DOHH2 (cell line): ENCODE data around the gene CNIH2.

ENCODE experiments used
- H3F3A ChIP-seq: fragments of 200-600 bp; sonication (generic), shearing (Covaris generic); 2 replicates; pipeline ENCODE4 v1.6.0; 2016; ENCODE audit warnings: antibody characterized with exemption, mild to moderate bottlenecking; ENCODE audit not compliant: control insufficient read depth, insufficient read depth
- H3K27ac ChIP-seq: fragments of 200-600 bp; sonication (generic); 2 replicates; pipeline ENCODE4 v1.5.1; 2014; ENCODE audit warnings: low read depth, mild to moderate bottlenecking, low read length, moderate library complexity
- H3K27me3 ChIP-seq: fragments of 200-600 bp; sonication (generic); 2 replicates; pipeline ENCODE4 v1.6.1; 2014; ENCODE audit warnings: mild to moderate bottlenecking, low read length, mixed read lengths; ENCODE audit not compliant: control insufficient read depth
- H3K36me3 ChIP-seq: fragments of 200-600 bp; sonication (generic); 2 replicates; pipeline ENCODE4 v1.6.1; 2014; ENCODE audit warnings: mild to moderate bottlenecking, low read length, moderate library complexity, mixed read lengths; ENCODE audit not compliant: control insufficient read depth
- H3K4me1 ChIP-seq: fragments of 200-600 bp; sonication (generic); 2 replicates; pipeline ENCODE4 v1.6.1; 2014; ENCODE audit warnings: mild to moderate bottlenecking, low read length, mixed read lengths; ENCODE audit not compliant: control insufficient read depth
- H3K4me2 ChIP-seq: fragments of 200-600 bp; sonication (generic); 2 replicates; pipeline ENCODE4 v1.6.0; 2014; ENCODE audit warnings: mild to moderate bottlenecking, low read length, moderate library complexity
- H3K4me3 ChIP-seq: fragments of 200-600 bp; sonication (generic); 2 replicates; pipeline ENCODE4 v1.5.1; 2014; ENCODE audit warnings: mild to moderate bottlenecking, low read length, mixed read lengths
- H3K79me2 ChIP-seq: fragments of 200-600 bp; sonication (generic); 2 replicates; pipeline ENCODE4 v1.6.1; 2014; ENCODE audit warnings: mild to moderate bottlenecking, low read length, mixed read lengths; ENCODE audit not compliant: control insufficient read depth
- H3K9me2 ChIP-seq: fragments of 200-600 bp; sonication (generic); replicated peaks from 2 replicates; pipeline ENCODE4 v1.6.1; 2014; ENCODE audit warnings: mild to moderate bottlenecking, low read length, mixed read lengths; ENCODE audit not compliant: control insufficient read depth
- H3K9me3 ChIP-seq: fragments of 200-600 bp; sonication (generic); 2 replicates; pipeline ENCODE4 v1.6.1; 2014; ENCODE audit warnings: antibody characterized with exemption, low read length, mixed read lengths; ENCODE audit not compliant: control insufficient read depth, insufficient read depth
- H4K20me1 ChIP-seq: fragments of 200-600 bp; sonication (generic); 2 replicates; pipeline ENCODE4 v1.6.0; 2014; ENCODE audit warnings: low read depth, mild to moderate bottlenecking, antibody characterized with exemption, low read length, moderate library complexity; ENCODE audit not compliant: control insufficient read depth, insufficient read depth
- EZH2phosphoT487 ChIP-seq: fragments of 200-600 bp; sonication (generic); IDR thresholded peaks from 2 replicates; pipeline ENCODE4 v1.6.1; 2017; ENCODE audit warnings: borderline replicate concordance, mild to moderate bottlenecking, antibody characterized with exemption, low read length, moderate library complexity, mixed read lengths
- TF ChIP-seq, protein P1 (sequence below): fragments of 200-600 bp; sonication (generic); IDR thresholded peaks from one replicate; pipeline ENCODE4 v1.5.1; 2014; ENCODE audit warnings: antibody characterized with exemption, mild to moderate bottlenecking, low read depth, low read length; ENCODE audit not compliant: poor library complexity, severe bottlenecking

The CNIH2 gene

DNA sequence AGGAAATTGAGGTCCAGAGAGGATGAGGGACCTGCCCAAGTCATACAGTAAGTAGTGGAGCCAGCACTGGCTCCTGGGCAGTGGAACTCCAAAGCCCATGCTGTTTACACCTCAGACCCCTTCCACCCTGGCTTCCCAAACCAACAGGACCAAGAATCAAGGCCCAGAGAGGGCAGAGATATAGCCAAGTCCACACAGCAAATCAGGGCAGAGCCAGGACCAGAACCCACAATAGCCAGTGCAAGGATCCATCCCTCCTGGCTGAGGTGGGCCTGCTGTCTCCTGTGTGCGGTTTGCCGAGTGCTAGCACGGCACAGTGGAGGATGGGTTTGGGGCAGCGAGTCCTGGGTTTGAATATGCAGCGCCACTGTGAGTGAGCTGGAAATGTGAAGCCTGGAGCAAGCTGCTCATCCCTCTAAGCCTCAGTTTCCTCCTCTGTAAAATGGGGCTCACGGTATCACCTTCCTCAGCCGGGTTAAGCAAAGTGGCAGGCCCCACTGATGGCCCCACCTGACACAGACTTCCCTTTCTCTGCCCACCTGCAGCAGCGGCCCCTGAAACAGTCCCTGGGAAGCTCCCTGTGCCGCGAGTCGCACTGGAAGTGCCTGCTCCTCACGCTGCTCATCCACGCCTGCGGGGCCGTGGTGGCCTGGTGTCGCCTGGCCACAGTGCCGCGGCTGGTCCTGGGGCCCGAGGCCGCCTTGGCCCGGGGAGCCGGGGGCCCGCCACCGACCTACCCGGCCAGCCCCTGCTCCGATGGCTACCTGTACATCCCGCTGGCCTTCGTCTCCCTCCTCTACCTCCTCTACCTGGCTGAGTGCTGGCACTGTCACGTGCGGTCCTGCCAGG lies 16.0 kb downstream of the CNIH2 start:
- Histone ChIP-seq H3K4me2 (no peak overlapping the region), H3F3A (no peaks in the 10 kb centered on the region), H4K20me1 (no peaks in the 10 kb centered on the region), H3K4me1 (peaks cover 9% of the 10 kb centered on the region), H3K36me3 (no peaks in the 10 kb centered on the region), H3K4me3 (no peak overlapping the region), H3K79me2 (no peaks in the 10 kb centered on the region), H3K27me3 (peaks cover 16% of the 10 kb centered on the region), H3K9me3 (no peaks in the 10 kb centered on the region), H3K9me2 (no peaks in the 10 kb centered on the region), H3K27ac (no peak overlapping the region)
- no peak for TF ChIP-seq EZH2phosphoT487
- TF ChIP-seq, protein P1, sequence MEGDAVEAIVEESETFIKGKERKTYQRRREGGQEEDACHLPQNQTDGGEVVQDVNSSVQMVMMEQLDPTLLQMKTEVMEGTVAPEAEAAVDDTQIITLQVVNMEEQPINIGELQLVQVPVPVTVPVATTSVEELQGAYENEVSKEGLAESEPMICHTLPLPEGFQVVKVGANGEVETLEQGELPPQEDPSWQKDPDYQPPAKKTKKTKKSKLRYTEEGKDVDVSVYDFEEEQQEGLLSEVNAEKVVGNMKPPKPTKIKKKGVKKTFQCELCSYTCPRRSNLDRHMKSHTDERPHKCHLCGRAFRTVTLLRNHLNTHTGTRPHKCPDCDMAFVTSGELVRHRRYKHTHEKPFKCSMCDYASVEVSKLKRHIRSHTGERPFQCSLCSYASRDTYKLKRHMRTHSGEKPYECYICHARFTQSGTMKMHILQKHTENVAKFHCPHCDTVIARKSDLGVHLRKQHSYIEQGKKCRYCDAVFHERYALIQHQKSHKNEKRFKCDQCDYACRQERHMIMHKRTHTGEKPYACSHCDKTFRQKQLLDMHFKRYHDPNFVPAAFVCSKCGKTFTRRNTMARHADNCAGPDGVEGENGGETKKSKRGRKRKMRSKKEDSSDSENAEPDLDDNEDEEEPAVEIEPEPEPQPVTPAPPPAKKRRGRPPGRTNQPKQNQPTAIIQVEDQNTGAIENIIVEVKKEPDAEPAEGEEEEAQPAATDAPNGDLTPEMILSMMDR: no peak

DNA sequence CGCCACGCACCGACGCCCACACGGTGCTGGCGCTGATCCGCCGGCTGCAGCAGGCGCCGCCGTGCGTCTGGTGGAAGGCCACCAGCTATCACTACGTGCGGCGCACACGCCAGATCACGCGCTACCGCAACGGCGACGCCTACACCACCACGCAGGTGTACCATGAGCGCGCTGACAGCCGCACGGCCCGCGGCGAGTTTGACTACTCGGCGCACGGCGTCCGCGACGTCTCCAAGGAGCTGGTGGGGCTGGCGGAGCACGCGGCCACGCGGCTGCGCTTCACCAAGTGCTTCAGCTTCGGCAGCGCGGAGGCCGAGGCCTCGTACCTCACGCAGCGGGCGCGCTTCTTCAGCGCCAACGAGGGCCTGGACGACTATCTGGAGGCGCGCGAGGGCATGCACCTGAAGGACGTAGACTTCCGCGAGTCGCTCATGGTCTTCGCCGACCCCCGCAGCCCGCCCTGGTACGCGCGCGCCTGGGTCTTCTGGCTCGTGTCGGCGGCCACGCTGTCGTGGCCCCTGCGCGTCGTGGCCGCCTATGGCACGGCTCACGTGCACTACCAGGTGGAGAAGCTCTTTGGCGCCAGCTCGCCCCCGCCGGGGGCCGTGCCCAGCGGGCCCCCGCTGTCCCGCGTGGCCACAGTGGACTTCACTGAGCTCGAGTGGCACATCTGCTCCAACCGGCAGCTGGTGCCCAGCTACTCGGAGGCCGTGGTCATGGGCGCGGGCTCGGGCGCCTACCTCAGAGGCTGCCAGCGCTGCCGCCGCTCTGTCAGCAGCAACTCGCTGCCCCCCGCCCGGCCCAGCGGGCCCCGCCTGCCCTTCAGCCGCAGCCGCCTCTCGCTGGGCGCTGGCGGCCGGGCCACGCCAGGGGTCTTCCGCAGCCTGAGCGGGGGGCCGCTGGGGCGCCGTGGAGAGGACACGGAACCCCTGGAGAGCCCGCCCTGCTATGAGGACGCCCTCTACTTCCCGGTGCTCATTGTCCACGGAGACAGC lies 16.9 kb downstream of the CNIH2 start:
- TF ChIP-seq EZH2phosphoT487: no peak
- TF ChIP-seq, protein P1: no peak
- H3K36me3 ChIP-seq: no peaks in the 10 kb centered on the region

DNA sequence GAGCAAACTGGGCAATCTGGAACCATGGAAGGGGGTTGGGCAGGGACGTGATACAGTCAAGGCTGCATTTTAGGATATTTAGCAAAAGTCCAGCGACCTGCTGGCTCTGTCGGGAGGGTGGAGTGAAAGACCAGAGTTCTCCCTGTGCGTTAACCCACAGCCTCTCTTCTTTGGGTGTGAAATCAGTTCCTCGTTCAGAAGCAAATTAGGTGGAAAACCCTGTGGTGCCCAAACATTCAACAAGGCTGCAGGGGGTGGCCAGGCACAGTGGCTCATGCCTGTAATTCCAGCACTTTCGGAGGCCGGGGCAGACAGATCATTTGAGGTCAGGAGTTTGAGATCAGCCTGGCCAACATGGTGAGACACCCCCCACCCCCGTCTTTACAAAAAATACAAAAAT lies 19.6 kb downstream of the CNIH2 start:
- no peak overlapping the region for H3K4me3 ChIP-seq
- H3K4me1 ChIP-seq: no peaks in the 10 kb centered on the region
- no peaks in the 10 kb centered on the region for H3K36me3 ChIP-seq
- H3K79me2 ChIP-seq: no peaks in the 10 kb centered on the region
- no peaks in the 10 kb centered on the region for H3F3A ChIP-seq
- peaks cover 7% of the 10 kb centered on the region for H3K27me3 ChIP-seq
- TF ChIP-seq, protein P1: no peak
- TF ChIP-seq EZH2phosphoT487: no peak
- no peak overlapping the region for H3K4me2 ChIP-seq
- H3K27ac ChIP-seq: no peak overlapping the region
- no peaks in the 10 kb centered on the region for H3K9me2 ChIP-seq
- H3K9me3 ChIP-seq: no peaks in the 10 kb centered on the region
- H4K20me1 ChIP-seq: no peaks in the 10 kb centered on the region

More for the DNA sequence above, 16.9 kb downstream of the CNIH2 start:
- no peaks in the 10 kb centered on the region for H3K79me2 ChIP-seq
- no peak overlapping the region for H3K27ac ChIP-seq
- H3K9me3 ChIP-seq: no peaks in the 10 kb centered on the region
- H3K4me3 ChIP-seq: no peak overlapping the region
- H3K4me2 ChIP-seq: no peak overlapping the region
- H3K4me1 ChIP-seq: peaks cover 5% of the 10 kb centered on the region
- peaks cover 16% of the 10 kb centered on the region for H3K27me3 ChIP-seq
- H3K9me2 ChIP-seq: no peaks in the 10 kb centered on the region
- H3F3A ChIP-seq: no peaks in the 10 kb centered on the region
- no peaks in the 10 kb centered on the region for H4K20me1 ChIP-seq
